ENCODE results near the gene PPP1CA.

DNA sequence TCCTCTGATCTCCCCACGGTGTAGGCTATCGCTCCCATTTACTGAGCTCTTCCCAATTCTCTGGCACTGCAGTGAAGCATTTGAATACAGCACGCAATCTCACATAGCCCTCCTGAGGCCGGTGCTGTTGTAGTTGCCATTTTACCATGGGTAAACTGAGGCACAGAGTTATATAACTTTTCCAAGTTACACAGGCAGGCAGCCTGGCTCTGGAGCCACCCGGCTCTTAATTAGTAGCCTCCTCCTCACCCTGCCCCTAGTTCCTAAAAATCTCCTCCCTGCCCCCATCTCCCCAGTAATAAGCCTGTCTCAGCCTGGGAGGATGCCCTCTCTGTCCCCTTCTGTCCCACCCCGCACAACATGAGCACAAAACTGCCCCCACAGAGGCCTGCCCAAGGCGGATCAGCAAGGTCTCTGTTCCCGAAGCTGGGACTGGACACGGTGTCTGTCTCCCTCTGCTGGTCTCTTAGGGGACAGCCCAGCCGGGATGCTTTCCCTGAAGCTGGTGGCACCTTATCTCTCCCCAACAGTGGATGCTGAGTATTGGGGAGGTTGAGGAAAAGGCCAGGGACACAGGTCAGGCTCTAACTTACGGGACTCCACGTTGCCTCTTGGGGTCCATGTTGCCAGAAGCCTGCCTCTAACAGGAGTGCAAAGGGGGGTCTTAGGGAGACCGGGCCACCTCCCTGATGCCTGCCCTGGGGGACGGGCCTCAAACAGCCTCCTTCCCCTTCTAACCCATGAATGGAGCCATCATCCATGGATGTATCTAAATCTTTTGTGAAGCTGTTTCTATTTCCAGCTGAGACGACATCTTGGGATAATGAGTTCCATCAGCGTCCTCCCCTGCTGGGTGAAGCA, 19.2 kb downstream of the PPP1CA start:
- TF ChIP-seq CTCF (IDR thresholded peaks at IDR 0.05) (peak; percentile 92 to 99 (median 97)), POLR2A (IDR thresholded peaks at IDR 0.05) (no peak)
